ENCODE data around the gene RHBDF1. TPM values are rescaled to one million over a fixed set of nuclear protein-coding genes. Genes with fewer than 3 reads are reported as not detected.

The RHBDF1 gene
- total RNA-seq, 2 experiments from 2014 or later, result 0.61 TPM; not detected in 1

GRCh38 chr16:63998-64913, 8.2 kb downstream of the RHBDF1 start:
- no peaks in the 10 kb centered on the region for H3K36me3 Mint-ChIP-seq (ENCODE audit: low read depth)
- intact Hi-C loops (cut with micrococcal nuclease), result no loop called here
- H3K9me3 Mint-ChIP-seq, result no peaks in the 10 kb centered on the region
- ChIA-PET CTCF (interaction anchor here (1.0 to 20.7 kb wide), 20 partner anchors 8 to 320 kb away, joined by 3 to 458 read pairs (median 12); partner anchors contain the start of genes HBQ1, MPG, POLR3K and SNRNP25), POLR2A (interaction anchor here (0.9 to 2.3 kb wide), 3 partner anchors 11 to 32 kb away, joined by 3 to 9 read pairs (median 3); partner anchors contain the start of genes MPG, POLR3K and SNRNP25)
- TF ChIP-seq CTCF (IDR thresholded peaks at IDR 0.05), result no peak
- H3K4me1 Mint-ChIP-seq (ENCODE audit: low read depth), result no peaks in the 10 kb centered on the region
- no peak overlapping the region for H3K4me3 Mint-ChIP-seq
- H3K27me3 Mint-ChIP-seq, result no peaks in the 10 kb centered on the region
- no peak overlapping the region for H3K27ac Mint-ChIP-seq
- DNase-seq, result no peak
- no peak for ATAC-seq

GRCh38 chr16:63466-63865, 9.0 kb downstream of the RHBDF1 start:
- TF ChIP-seq CTCF (IDR thresholded peaks at IDR 0.05), result no peak
- H3K36me3 Mint-ChIP-seq (ENCODE audit: low read depth), result no peaks in the 10 kb centered on the region
- no peaks in the 10 kb centered on the region for H3K9me3 Mint-ChIP-seq
- intact Hi-C loops (cut with micrococcal nuclease), result no loop called here
- CTCF ChIA-PET, result interaction anchor here (1.6 to 20.7 kb wide), 5 partner anchors 10 to 116 kb away, joined by 6 to 458 read pairs (median 29); partner anchors contain the start of genes HBQ1, POLR3K and SNRNP25
- no peaks in the 10 kb centered on the region for H3K4me1 Mint-ChIP-seq (ENCODE audit: low read depth)
- ATAC-seq (no peak), DNase-seq (no peak)
- no peaks in the 10 kb centered on the region for H3K27me3 Mint-ChIP-seq
- no peak overlapping the region for H3K4me3 Mint-ChIP-seq
- POLR2A ChIA-PET, result interaction anchor here (0.9 to 1.3 kb wide), 2 partner anchors 10 to 33 kb away, joined by 3 read pairs; partner anchors contain the start of genes POLR3K and SNRNP25
- no peak overlapping the region for H3K27ac Mint-ChIP-seq

- H3K9me3 Mint-ChIP-seq, result no peaks in the 10 kb centered on the region
- H3K4me1 Mint-ChIP-seq (ENCODE audit: low read depth), result no peaks in the 10 kb centered on the region
- ChIA-PET CTCF (interaction anchor here (1.6 to 20.7 kb wide), 4 partner anchors 9 to 117 kb away, joined by 6 to 458 read pairs (median 21); partner anchors contain the start of genes HBQ1, POLR3K and SNRNP25), POLR2A (no interaction called here)
- intact Hi-C loops (cut with micrococcal nuclease), result no loop called here
- H3K4me3 Mint-ChIP-seq, result no peak overlapping the region
- no peak for TF ChIP-seq CTCF (IDR thresholded peaks at IDR 0.05)
- ATAC-seq, result no peak
- H3K27ac Mint-ChIP-seq, result no peak overlapping the region
- no peak for DNase-seq
- no peaks in the 10 kb centered on the region for H3K36me3 Mint-ChIP-seq (ENCODE audit: low read depth)
- no peaks in the 10 kb centered on the region for H3K27me3 Mint-ChIP-seq
Observed at GRCh38 chr16:62968-63391, 9.5 kb downstream of the RHBDF1 start.

GRCh38 chr16:62283-62967, 10.0 kb downstream of the RHBDF1 start:
- Mint-ChIP-seq H3K27ac (no peak overlapping the region), H3K4me3 (no peak overlapping the region), H3K27me3 (no peaks in the 10 kb centered on the region), H3K9me3 (no peaks in the 10 kb centered on the region), H3K4me1 (ENCODE audit: low read depth) (no peaks in the 10 kb centered on the region), H3K36me3 (ENCODE audit: low read depth) (no peaks in the 10 kb centered on the region)
- ATAC-seq (no peak), DNase-seq (no peak)
- CTCF ChIA-PET, result interaction anchor here (1.6 to 20.7 kb wide), 4 partner anchors 9 to 117 kb away, joined by 6 to 458 read pairs (median 21); partner anchors contain the start of genes HBQ1, POLR3K and SNRNP25
- POLR2A ChIA-PET, result no interaction called here
- no peak for TF ChIP-seq CTCF (IDR thresholded peaks at IDR 0.05)
- intact Hi-C loops (cut with micrococcal nuclease), result no loop called here
